H1 (cell line): ENCODE data around the gene ST6GALNAC3. TPM values are rescaled to one million over a fixed set of nuclear protein-coding genes. Genes with fewer than 3 reads are reported as not detected.

Experiments used
- ASH2L ChIP-seq: fragments of 200-600, 300-600 bp; sonication (generic); IDR thresholded peaks from one replicate; pipeline ENCODE4 v1.7.1; 2017; ENCODE audit warnings: low read length
- CEBPB ChIP-seq: IDR thresholded peaks from 2 replicates; pipeline ENCODE4 v1.6.1; 2012; ENCODE audit warnings: low read depth, low read length
- FOSL1 ChIP-seq: IDR thresholded peaks from 2 replicates; pipeline ENCODE4 v1.6.1; 2011; ENCODE audit warnings: mild to moderate bottlenecking, low read depth, low read length, moderate library complexity; ENCODE audit not compliant: insufficient read depth
- NANOG ChIP-seq: IDR thresholded peaks from 2 replicates; pipeline ENCODE4 v1.6.1; 2011; ENCODE audit warnings: low read length, low read depth, mild to moderate bottlenecking, inconsistent platforms; ENCODE audit not compliant: insufficient read depth, poor library complexity, severe bottlenecking
- polyA plus RNA-seq, 7 experiments: library from polyadenylated mRNA; depleted of rRNA in 3 of 7; stranded (reverse) in 5 of 7; unstranded in 2 of 7; fragments of >200 nt in 5 of 7; fragments of 200-250 nt in 2 of 7; gene quantifications; 1 replicate in 5 of 7; 2 replicates in 1 of 7; 4 replicates in 1 of 7; pipeline versions ENCODE4 v1.2.1 to v1.2.3, GENCODE V29; 2011 to 2013; ENCODE audit warnings: missing spikeins in 2 of 7, mixed read lengths in 2 of 7
- total RNA-seq: library from RNA; stranded (reverse); fragmentation: NEBNext Ultra II Directional; extraction: Animal tissue kit (Norgen Biotek cat#: 25700); gene quantifications from 2 replicates; pipeline ENCODE4 v1.2.1, GENCODE V29; 2021
- TF ChIP-seq, protein P1 (sequence below): fragments of 300-600 bp; sonication (generic); IDR thresholded peaks from 2 replicates; pipeline ENCODE4 v1.7.1; 2012; ENCODE audit warnings: low read length, moderate library complexity, mild to moderate bottlenecking, inconsistent platforms; ENCODE audit not compliant: insufficient replicate concordance
- TF ChIP-seq, protein P2 (sequence below): IDR thresholded peaks from 2 replicates; pipeline ENCODE4 v1.6.1; 2012; ENCODE audit warnings: inconsistent platforms

ST6GALNAC3 gene
- total and polyA plus RNA-seq, 2 of the 8 experiments (the other 6 are each of a cell fraction or from before 2014, with no cell fraction given): 4.9 to 19.0 TPM

DNA sequence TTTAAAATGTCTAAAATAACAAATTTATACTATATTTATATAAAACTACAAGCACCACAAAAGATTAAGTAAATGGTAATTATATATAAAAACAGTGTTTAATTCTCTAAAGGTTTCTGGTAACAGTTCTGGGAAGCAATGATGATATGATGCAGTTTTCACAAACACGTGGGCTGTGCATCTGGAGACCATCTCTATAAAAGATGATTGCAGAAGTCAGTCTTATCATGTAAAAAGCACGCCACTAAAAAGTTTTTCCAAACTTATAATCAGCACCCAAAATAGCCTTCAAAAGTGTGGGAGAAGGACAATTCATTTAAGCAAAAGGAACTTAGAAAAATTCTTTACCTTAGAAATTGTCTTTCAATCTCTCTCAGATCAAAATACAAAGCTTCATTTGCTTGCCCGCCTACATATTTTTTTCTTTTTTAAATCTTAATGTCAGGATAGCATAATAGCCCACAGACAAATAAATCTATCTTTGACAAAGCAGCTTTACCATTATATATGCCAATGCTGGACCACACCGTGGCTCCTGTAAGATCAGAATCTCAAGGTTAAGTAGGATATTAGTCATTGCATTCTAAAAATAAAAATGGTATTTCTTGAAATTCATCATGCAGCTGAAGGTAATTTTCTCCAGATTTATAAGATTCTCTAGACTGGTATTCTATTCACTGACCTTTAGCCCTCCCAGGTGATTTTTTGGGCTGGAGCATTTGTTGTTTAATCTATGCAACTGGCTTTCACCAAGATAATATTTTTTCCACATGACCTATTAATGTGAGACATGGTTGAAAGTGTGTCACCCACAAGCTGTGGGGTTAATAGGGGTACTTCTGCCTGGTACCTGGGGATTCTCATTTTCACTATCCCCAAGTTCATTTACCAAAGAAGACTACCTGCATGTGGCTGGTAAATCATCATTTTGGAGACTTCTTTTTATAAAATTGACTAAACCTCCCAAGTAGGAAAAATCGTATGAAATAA lies 603.2 kb downstream of the ST6GALNAC3 start (continued):
- TF ChIP-seq, protein P1, sequence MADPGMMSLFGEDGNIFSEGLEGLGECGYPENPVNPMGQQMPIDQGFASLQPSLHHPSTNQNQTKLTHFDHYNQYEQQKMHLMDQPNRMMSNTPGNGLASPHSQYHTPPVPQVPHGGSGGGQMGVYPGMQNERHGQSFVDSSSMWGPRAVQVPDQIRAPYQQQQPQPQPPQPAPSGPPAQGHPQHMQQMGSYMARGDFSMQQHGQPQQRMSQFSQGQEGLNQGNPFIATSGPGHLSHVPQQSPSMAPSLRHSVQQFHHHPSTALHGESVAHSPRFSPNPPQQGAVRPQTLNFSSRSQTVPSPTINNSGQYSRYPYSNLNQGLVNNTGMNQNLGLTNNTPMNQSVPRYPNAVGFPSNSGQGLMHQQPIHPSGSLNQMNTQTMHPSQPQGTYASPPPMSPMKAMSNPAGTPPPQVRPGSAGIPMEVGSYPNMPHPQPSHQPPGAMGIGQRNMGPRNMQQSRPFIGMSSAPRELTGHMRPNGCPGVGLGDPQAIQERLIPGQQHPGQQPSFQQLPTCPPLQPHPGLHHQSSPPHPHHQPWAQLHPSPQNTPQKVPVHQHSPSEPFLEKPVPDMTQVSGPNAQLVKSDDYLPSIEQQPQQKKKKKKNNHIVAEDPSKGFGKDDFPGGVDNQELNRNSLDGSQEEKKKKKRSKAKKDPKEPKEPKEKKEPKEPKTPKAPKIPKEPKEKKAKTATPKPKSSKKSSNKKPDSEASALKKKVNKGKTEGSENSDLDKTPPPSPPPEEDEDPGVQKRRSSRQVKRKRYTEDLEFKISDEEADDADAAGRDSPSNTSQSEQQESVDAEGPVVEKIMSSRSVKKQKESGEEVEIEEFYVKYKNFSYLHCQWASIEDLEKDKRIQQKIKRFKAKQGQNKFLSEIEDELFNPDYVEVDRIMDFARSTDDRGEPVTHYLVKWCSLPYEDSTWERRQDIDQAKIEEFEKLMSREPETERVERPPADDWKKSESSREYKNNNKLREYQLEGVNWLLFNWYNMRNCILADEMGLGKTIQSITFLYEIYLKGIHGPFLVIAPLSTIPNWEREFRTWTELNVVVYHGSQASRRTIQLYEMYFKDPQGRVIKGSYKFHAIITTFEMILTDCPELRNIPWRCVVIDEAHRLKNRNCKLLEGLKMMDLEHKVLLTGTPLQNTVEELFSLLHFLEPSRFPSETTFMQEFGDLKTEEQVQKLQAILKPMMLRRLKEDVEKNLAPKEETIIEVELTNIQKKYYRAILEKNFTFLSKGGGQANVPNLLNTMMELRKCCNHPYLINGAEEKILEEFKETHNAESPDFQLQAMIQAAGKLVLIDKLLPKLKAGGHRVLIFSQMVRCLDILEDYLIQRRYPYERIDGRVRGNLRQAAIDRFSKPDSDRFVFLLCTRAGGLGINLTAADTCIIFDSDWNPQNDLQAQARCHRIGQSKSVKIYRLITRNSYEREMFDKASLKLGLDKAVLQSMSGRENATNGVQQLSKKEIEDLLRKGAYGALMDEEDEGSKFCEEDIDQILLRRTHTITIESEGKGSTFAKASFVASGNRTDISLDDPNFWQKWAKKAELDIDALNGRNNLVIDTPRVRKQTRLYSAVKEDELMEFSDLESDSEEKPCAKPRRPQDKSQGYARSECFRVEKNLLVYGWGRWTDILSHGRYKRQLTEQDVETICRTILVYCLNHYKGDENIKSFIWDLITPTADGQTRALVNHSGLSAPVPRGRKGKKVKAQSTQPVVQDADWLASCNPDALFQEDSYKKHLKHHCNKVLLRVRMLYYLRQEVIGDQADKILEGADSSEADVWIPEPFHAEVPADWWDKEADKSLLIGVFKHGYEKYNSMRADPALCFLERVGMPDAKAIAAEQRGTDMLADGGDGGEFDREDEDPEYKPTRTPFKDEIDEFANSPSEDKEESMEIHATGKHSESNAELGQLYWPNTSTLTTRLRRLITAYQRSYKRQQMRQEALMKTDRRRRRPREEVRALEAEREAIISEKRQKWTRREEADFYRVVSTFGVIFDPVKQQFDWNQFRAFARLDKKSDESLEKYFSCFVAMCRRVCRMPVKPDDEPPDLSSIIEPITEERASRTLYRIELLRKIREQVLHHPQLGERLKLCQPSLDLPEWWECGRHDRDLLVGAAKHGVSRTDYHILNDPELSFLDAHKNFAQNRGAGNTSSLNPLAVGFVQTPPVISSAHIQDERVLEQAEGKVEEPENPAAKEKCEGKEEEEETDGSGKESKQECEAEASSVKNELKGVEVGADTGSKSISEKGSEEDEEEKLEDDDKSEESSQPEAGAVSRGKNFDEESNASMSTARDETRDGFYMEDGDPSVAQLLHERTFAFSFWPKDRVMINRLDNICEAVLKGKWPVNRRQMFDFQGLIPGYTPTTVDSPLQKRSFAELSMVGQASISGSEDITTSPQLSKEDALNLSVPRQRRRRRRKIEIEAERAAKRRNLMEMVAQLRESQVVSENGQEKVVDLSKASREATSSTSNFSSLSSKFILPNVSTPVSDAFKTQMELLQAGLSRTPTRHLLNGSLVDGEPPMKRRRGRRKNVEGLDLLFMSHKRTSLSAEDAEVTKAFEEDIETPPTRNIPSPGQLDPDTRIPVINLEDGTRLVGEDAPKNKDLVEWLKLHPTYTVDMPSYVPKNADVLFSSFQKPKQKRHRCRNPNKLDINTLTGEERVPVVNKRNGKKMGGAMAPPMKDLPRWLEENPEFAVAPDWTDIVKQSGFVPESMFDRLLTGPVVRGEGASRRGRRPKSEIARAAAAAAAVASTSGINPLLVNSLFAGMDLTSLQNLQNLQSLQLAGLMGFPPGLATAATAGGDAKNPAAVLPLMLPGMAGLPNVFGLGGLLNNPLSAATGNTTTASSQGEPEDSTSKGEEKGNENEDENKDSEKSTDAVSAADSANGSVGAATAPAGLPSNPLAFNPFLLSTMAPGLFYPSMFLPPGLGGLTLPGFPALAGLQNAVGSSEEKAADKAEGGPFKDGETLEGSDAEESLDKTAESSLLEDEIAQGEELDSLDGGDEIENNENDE: no peak
- TF ChIP-seq NANOG (no peak), CEBPB (no peak), FOSL1 (no peak), ASH2L (no peak)
- TF ChIP-seq, protein P2, sequence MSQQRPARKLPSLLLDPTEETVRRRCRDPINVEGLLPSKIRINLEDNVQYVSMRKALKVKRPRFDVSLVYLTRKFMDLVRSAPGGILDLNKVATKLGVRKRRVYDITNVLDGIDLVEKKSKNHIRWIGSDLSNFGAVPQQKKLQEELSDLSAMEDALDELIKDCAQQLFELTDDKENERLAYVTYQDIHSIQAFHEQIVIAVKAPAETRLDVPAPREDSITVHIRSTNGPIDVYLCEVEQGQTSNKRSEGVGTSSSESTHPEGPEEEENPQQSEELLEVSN: no peak
